Ovary (tissue), 9 donors: Measurements from ENCODE around the gene FSD1. TPM values are rescaled to one million over a fixed set of nuclear protein-coding genes. Genes with fewer than 3 reads are reported as not detected.
"Not testable (repeated sequence)": the region's sequence is repeated elsewhere in the genome, so short reads cannot be mapped to it uniquely, and the experiment has no call there.

Experiments used
- DNase-seq, 5 donors: peaks; one replicate each; pipeline ENCODE4 v3.0.0-alpha.2; 2019 to 2020
- H3K27ac ChIP-seq, 2 donors: fragments of 200-600 bp; one replicate each; pipeline versions ENCODE4 v1.5.1 to v1.8.0; 2019 to 2022
- H3K27me3 ChIP-seq: fragments of 200-600 bp; one replicate; pipeline ENCODE4 v1.8.0; 2022
- H3K36me3 ChIP-seq: fragments of 200-600 bp; sonication (generic); one replicate; pipeline ENCODE4 v1.5.1; 2019
- H3K4me1 ChIP-seq: one replicate; pipeline ENCODE4 v1.8.1; 2013; ENCODE audit warnings: mild to moderate bottlenecking, moderate library complexity; ENCODE audit not compliant: insufficient read depth
- H3K4me3 ChIP-seq: fragments of 200-600 bp; sonication (generic); one replicate; pipeline ENCODE4 v1.5.1; 2017
- H3K9me3 ChIP-seq, 2 donors: fragments of 200-600 bp in 1 of 2; sonication (generic) in 1 of 2; one replicate each; pipeline versions ENCODE4 v1.5.1 to v1.8.1; 2013 to 2019; ENCODE audit warnings: mild to moderate bottlenecking in 1 of 2, moderate library complexity in 1 of 2
- CTCF ChIP-seq, 3 donors: fragments of 450-650 bp in 2 of 3; fragments of 200-600 bp in 1 of 3; IDR thresholded peaks; one replicate each; pipeline versions ENCODE4 v1.5.1 to v1.8.0; 2016 to 2022; ENCODE audit warnings: antibody characterized with exemption in 3 of 3, mild to moderate bottlenecking in 1 of 3
- EP300 ChIP-seq: sonication (generic); formaldehyde crosslinking; IDR thresholded peaks from one replicate; pipeline ENCODE4 v1.6.1; 2017; ENCODE audit warnings: antibody characterized with exemption
- POLR2A ChIP-seq: fragments of 450-650 bp; IDR thresholded peaks from one replicate; pipeline ENCODE4 v1.6.1; 2017; ENCODE audit warnings: antibody characterized with exemption, mild to moderate bottlenecking, moderate library complexity
- WGBS, 3 donors: extraction: QIAGEN DNeasy Blood & Tissue Kit in 1 of 3; methylation state at CpG; one replicate each; pipeline versions ENCODE4 v1.1.5 to v1.1.7; 2013 to 2017; 5-methylcytosine and 5-hydroxymethylcytosine counted together
- intact Hi-C, 4 donors: fragments of 100-400 bp; cut with DNase I; formaldehyde crosslinking; loops; one replicate each; pipeline versions ENCODE4 v1.11.0 to v1.15.1; 2022 to 2023
- polyA plus RNA-seq, 2 donors: library from polyadenylated mRNA; stranded (reverse); fragments of 200-250 nt in 1 of 2; fragments of 350-450 nt in 1 of 2; fragmentation: Illumina TruSeq in 1 of 2; extraction: RNeasy Lipid Tissue Mini Kit (QIAGEN cat#74804) in 1 of 2; gene quantifications; one replicate each; pipeline ENCODE4 v1.2.3, GENCODE V29; 2013 to 2014
- total RNA-seq, 7 donors: library from RNA; depleted of rRNA in 2 of 7; stranded (reverse); fragments of >200 nt in 2 of 7; fragmentation: NEBNext Ultra II Directional in 3 of 7; extraction: Animal tissue kit (Norgen Biotek cat#: 25700) in 3 of 7; gene quantifications; one replicate each; pipeline versions ENCODE4 v1.1.0 to v1.2.4, GENCODE V29; 2016 to 2023
- donor health status: DM: no; HTN: no; CAD: no; lungs with moderate emphysema.
- donor health status: DM: no; HTN: no; CAD: no.
- donor health status: Bipolar disorder and iron deficiency.
- donor health status: DM: yes; HTN: yes; CAD: no.
- donor health status: DM: no; HTN: no; CAD: no.
- donor health status: DM: yes; HTN: yes; CAD: no.

Gene FSD1
- total and polyA plus RNA-seq, 9 donors: 0.11 to 0.48 (median 0.18) TPM; not detected in 6

GRCh38 chr19:4343370-4344307 is 39.2 kb downstream of the FSD1 start, which contains the start of gene MPND:
MPND (plus strand) TSS chr19:4343562; CDS start chr19:4343594, 32 bp downstream.
- H3K4me3 ChIP-seq: peak within 1 kb of the TSS; percentile 72
- peak; percentile 91 to 94 (median 92) for DNase-seq
- TF ChIP-seq POLR2A: no peak
- no peak for TF ChIP-seq CTCF (IDR thresholded peaks at IDR 0.05)
- no peak for TF ChIP-seq EP300
- H3K9me3 ChIP-seq: no peaks in the 10 kb centered on the region
- 2 to 15% (median 7%) methylated on average over 32 to 99 of the region's 101 CpGs for WGBS, 3 donors
- H3K4me1 ChIP-seq: peaks cover 8% of the 10 kb centered on the region
- peak within 1 kb of the TSS; percentile 83 to 86 for H3K27ac ChIP-seq
- no peaks in the 10 kb centered on the region for H3K36me3 ChIP-seq
- intact Hi-C loops: loop anchor here in 2 of 4 donors (5.0 to 10.0 kb wide), 2 partner anchors 59 to 79 kb away; partner anchors contain the start of genes CHAF1A (in 1 of the 2) and SH3GL1 (in 1 of the 2)
- H3K27me3 ChIP-seq: no peaks in the 10 kb centered on the region

GRCh38 chr19:4345342-4346019 is 41.1 kb downstream of the FSD1 start:
- Histone ChIP-seq H3K9me3 (no peaks in the 10 kb centered on the region), H3K4me3 (no peak overlapping the region), H3K27me3 (no peaks in the 10 kb centered on the region), H3K4me1 (peaks cover 5% of the 10 kb centered on the region), H3K36me3 (no peaks in the 10 kb centered on the region), H3K27ac (no peak overlapping the region)
- TF ChIP-seq EP300: no peak
- TF ChIP-seq CTCF (IDR thresholded peaks at IDR 0.05): no peak
- no peak for TF ChIP-seq POLR2A
- intact Hi-C loops: loop anchor here in 1 of 4 donors (10.0 kb wide), 1 partner anchor 81 kb away; no protein-coding TSS in a partner anchor
- DNase-seq: peak in 1 of 5 donors; percentile 24
- WGBS, 3 donors: 72 to 86% (median 82%) methylated on average over 15 of the region's 15 CpGs

- no peak overlapping the region for H3K27ac ChIP-seq
Observed at GRCh38 chr19:4346020-4346383, 41.6 kb downstream of the FSD1 start.

GRCh38 chr19:4347521-4347920 is 43.1 kb downstream of the FSD1 start:
- 80 to 86% (median 81%) methylated on average over 6 of the region's 6 CpGs for WGBS, 3 donors
- H3K4me1 ChIP-seq: peaks cover 2% of the 10 kb centered on the region
- intact Hi-C loops: loop anchor here in 1 of 4 donors (10.0 kb wide), 1 partner anchor 83 kb away; no protein-coding TSS in a partner anchor
- TF ChIP-seq EP300 (no peak), CTCF (IDR thresholded peaks at IDR 0.05) (no peak), POLR2A (no peak)
- no peak for DNase-seq
- H3K27ac ChIP-seq: no peak overlapping the region
- H3K27me3 ChIP-seq: no peaks in the 10 kb centered on the region
- no peaks in the 10 kb centered on the region for H3K9me3 ChIP-seq
- H3K4me3 ChIP-seq: no peak overlapping the region
- no peaks in the 10 kb centered on the region for H3K36me3 ChIP-seq

More at GRCh38 chr19:4346020-4346383, 41.6 kb downstream of the FSD1 start:
- TF ChIP-seq EP300: no peak
- 87 to 90% (median 89%) methylated on average over 6 of the region's 6 CpGs for WGBS, 3 donors
- peaks cover 5% of the 10 kb centered on the region for H3K4me1 ChIP-seq
- no peaks in the 10 kb centered on the region for H3K9me3 ChIP-seq
- DNase-seq: no peak
- H3K4me3 ChIP-seq: no peak overlapping the region
- H3K27me3 ChIP-seq: no peaks in the 10 kb centered on the region
- intact Hi-C loops: loop anchor here in 1 of 4 donors (10.0 kb wide), 1 partner anchor 81 kb away; no protein-coding TSS in a partner anchor
- H3K36me3 ChIP-seq: no peaks in the 10 kb centered on the region

DNA sequence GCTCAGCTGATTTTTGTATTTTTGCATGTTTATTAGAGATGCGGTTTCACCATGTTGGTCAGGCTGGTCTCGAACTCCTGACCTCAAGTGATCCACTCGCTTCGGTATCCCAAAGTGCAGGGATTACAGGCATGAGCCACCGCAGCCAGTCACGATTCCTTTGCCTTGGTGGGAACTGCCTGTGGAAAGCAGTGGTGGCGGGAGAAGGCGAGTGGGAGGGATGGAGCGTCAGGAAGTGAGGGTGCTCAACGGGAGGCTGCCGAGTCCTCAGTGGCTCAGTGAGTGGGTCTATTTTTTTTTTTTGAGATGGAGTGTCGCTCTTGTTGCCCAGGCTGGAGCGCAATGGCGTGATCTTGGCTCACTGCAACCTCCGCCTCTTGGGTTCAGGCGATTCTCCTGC is 44.8 kb downstream of the FSD1 start:
- H3K4me1 ChIP-seq, H3K9me3 ChIP-seq, H3K27ac ChIP-seq, H3K27me3 ChIP-seq, H3K4me3 ChIP-seq, DNase-seq, H3K36me3 ChIP-seq: not testable (repeated sequence)
- intact Hi-C loops: loop anchor here in 1 of 4 donors (10.0 kb wide), 1 partner anchor 84 kb away; no protein-coding TSS in a partner anchor
- WGBS, 3 donors: 87 to 95% (median 90%) methylated on average over 16 of the region's 16 CpGs
